MM.1S (cell line): ENCODE measurements around the gene NAALADL2.
A peak's percentile ranks its signal among the peaks of the same experiment; 100 is the strongest.

Experiments used
- DNase-seq: peaks from one replicate; pipeline ENCODE4 v3.0.0-alpha.2; 2015
- H2AFZ ChIP-seq: fragments of 300-600 bp; sonication (generic); 2 replicates; pipeline ENCODE4 v1.6.0; 2016; ENCODE audit warnings: antibody characterized with exemption, low read length
- H3F3A ChIP-seq: fragments of 300-600 bp; sonication (generic); 2 replicates; pipeline ENCODE4 v1.6.1; 2016; ENCODE audit warnings: mild to moderate bottlenecking, antibody characterized with exemption, low read length, moderate library complexity, mixed read lengths; ENCODE audit not compliant: insufficient read depth
- H3K27ac ChIP-seq: fragments of 300-600 bp; sonication (generic); 2 replicates; pipeline ENCODE4 v1.5.1; 2016; ENCODE audit warnings: mild to moderate bottlenecking, low read length
- H3K27me3 ChIP-seq: fragments of 300-600 bp; sonication (generic); replicated peaks from 2 replicates; pipeline ENCODE4 v1.6.0; 2016; ENCODE audit warnings: low read length; ENCODE audit not compliant: insufficient read depth
- H3K36me3 ChIP-seq: fragments of 300-600 bp; sonication (generic); replicated peaks from 2 replicates; pipeline ENCODE4 v1.6.1; 2016; ENCODE audit warnings: mild to moderate bottlenecking, low read length, mixed read lengths; ENCODE audit not compliant: insufficient read depth
- H3K4me1 ChIP-seq: fragments of 300-600 bp; sonication (generic); 2 replicates; pipeline ENCODE4 v1.6.1; 2016; ENCODE audit warnings: low read length, mixed read lengths
- H3K4me2 ChIP-seq: fragments of 300-600 bp; sonication (generic); 2 replicates; pipeline ENCODE4 v1.6.0; 2016; ENCODE audit warnings: low read depth, low read length
- H3K4me3 ChIP-seq: fragments of 300-600 bp; sonication (generic); 2 replicates; pipeline ENCODE4 v1.5.1; 2016; ENCODE audit warnings: low read length, mixed read lengths
- H3K79me2 ChIP-seq: fragments of 300-600 bp; sonication (generic); 2 replicates; pipeline ENCODE4 v1.6.1; 2016; ENCODE audit warnings: mixed run types, low read length, mixed read lengths
- H3K9ac ChIP-seq: fragments of 300-600 bp; sonication (generic); 2 replicates; pipeline ENCODE4 v1.6.1; 2016; ENCODE audit warnings: low read length, mixed read lengths
- H3K9me2 ChIP-seq: fragments of 300-600 bp; sonication (generic); replicated peaks from 2 replicates; pipeline ENCODE4 v1.6.1; 2016; ENCODE audit warnings: mild to moderate bottlenecking, low read length, mixed read lengths; ENCODE audit not compliant: insufficient read depth
- H3K9me3 ChIP-seq: fragments of 300-600 bp; sonication (generic); replicated peaks from 2 replicates; pipeline ENCODE4 v1.6.1; 2016; ENCODE audit warnings: mild to moderate bottlenecking, low read length, mixed read lengths; ENCODE audit not compliant: insufficient read depth
- H4K20me1 ChIP-seq: fragments of 300-600 bp; sonication (generic); 2 replicates; pipeline ENCODE4 v1.6.1; 2016; ENCODE audit warnings: mild to moderate bottlenecking, low read length, moderate library complexity, mixed read lengths; ENCODE audit not compliant: insufficient read depth
- EZH2 ChIP-seq: fragments of 300-600 bp; sonication (generic); optimal IDR thresholded peaks from 2 replicates; pipeline ENCODE3; 2017; ENCODE audit warnings: low read depth, mild to moderate bottlenecking, antibody characterized with exemption, low read length, mixed read lengths
- EZH2phosphoT487 ChIP-seq: fragments of 300-600 bp; sonication (generic); IDR thresholded peaks from 2 replicates; pipeline ENCODE4 v1.6.1; 2018; ENCODE audit warnings: antibody characterized with exemption, low read length
- TF ChIP-seq, protein P1 (sequence below): fragments of 300-600 bp; sonication (generic); IDR thresholded peaks from 2 replicates; pipeline ENCODE4 v1.5.1; 2016; ENCODE audit warnings: antibody characterized with exemption, low read length, mixed read lengths

The NAALADL2 gene

DNA sequence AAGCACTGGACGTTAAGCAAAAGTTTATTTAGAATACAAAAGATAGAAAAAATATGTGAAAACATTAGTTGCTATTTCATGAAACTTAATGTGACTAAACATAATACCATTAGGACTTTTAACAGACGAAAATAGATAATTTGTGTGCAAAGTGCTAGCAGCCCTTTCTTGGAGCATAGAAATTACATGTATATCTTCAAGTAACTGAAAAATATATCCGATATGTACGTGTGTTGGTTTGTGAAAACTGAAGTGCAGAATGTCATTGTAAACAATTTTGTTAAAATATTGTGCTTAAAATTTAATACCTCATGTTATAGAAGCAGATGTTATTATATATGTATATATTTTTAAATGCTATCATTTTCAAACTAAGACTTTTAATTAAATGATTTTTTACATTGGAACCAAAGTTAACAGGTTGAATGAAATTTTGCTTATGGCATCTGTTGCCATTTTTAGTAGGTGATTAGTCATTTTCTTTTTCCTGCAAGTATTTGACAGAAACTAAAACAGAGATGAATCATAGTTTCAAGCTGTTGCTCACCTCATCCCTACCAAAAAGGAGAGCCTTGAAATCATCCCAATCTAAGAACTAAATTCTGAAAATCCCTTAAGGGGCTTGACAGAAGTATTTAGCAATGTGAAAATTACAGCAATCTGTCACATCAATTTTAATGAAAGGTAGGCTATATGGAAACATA, 334.8 kb downstream of the NAALADL2 start:
- DNase-seq, result peak; percentile 79
- Histone ChIP-seq H3K4me3 (no peak overlapping the region), H2AFZ (peak overlapping the region; percentile 18)

DNA sequence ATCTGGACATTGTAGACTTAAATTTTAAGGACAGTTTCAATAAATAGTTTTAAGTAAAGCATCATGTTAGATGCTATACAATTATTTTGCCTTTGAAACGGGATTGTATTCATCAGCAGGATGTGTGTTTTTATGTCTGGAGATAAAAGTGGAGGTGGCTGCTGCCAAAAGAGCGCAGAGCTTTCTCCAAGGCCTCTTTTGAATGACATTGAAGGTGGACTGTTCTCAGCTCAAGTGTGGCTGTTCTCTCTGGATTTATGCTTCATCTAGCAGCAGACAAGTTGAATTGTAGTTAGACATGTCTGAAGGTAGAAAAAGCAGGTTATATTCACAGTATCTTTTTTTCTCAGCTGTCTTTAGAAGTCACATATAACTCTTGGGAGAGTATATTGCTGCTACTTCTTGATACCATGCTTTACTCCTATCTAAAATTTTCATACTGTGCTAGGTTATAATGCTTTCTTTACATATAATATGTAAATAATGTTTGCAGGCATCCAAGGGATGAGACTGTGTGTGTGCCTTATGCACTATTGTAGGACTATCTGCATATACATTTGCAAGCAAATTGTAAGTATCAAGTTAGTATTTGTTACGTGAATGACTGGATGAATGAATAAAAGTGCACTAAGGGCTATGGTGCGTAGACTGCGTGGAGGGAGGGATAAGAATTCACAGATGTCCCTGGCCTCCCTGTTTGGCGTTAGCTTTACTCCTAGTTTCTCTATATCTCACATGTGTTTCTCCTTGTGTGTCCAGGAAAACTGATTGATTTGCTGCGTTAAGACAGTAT, 340.1 kb downstream of the NAALADL2 start:
- no peak overlapping the region for H3K4me3 ChIP-seq
- DNase-seq, result no peak
- H4K20me1 ChIP-seq, result no peaks in the 10 kb centered on the region
- peaks cover 5% of the 10 kb centered on the region; the same call in 1 of the 2 replicates for H3F3A ChIP-seq
- TF ChIP-seq EZH2phosphoT487 (no peak), EZH2 (no peak)
- TF ChIP-seq, protein P1, sequence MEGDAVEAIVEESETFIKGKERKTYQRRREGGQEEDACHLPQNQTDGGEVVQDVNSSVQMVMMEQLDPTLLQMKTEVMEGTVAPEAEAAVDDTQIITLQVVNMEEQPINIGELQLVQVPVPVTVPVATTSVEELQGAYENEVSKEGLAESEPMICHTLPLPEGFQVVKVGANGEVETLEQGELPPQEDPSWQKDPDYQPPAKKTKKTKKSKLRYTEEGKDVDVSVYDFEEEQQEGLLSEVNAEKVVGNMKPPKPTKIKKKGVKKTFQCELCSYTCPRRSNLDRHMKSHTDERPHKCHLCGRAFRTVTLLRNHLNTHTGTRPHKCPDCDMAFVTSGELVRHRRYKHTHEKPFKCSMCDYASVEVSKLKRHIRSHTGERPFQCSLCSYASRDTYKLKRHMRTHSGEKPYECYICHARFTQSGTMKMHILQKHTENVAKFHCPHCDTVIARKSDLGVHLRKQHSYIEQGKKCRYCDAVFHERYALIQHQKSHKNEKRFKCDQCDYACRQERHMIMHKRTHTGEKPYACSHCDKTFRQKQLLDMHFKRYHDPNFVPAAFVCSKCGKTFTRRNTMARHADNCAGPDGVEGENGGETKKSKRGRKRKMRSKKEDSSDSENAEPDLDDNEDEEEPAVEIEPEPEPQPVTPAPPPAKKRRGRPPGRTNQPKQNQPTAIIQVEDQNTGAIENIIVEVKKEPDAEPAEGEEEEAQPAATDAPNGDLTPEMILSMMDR, result no peak
- no peak overlapping the region for H3K9ac ChIP-seq
- H3K27me3 ChIP-seq, result no peaks in the 10 kb centered on the region
- H2AFZ ChIP-seq, result no peak overlapping the region
- H3K4me2 ChIP-seq, result no peak overlapping the region
- no peaks in the 10 kb centered on the region for H3K9me3 ChIP-seq
- H3K4me1 ChIP-seq, result peaks cover 20% of the 10 kb centered on the region
- no peaks in the 10 kb centered on the region for H3K79me2 ChIP-seq
- no peaks in the 10 kb centered on the region for H3K36me3 ChIP-seq
- no peak overlapping the region for H3K27ac ChIP-seq
- H3K9me2 ChIP-seq, result no peaks in the 10 kb centered on the region

More for the DNA sequence above, 334.8 kb downstream of the NAALADL2 start:
- Histone ChIP-seq H3K9ac (peak overlapping the region; percentile 24; the same call in 1 of the 2 replicates), H3F3A (peaks cover 12% of the 10 kb centered on the region; the same call in 1 of the 2 replicates), H3K4me1 (peaks cover 30% of the 10 kb centered on the region), H3K36me3 (no peaks in the 10 kb centered on the region), H3K79me2 (no peaks in the 10 kb centered on the region), H3K27ac (peak overlapping the region; percentile 76), H4K20me1 (no peaks in the 10 kb centered on the region), H3K4me2 (peak overlapping the region; percentile 41), H3K27me3 (no peaks in the 10 kb centered on the region), H3K9me2 (no peaks in the 10 kb centered on the region), H3K9me3 (no peaks in the 10 kb centered on the region)
- TF ChIP-seq, protein P1, result no peak
- TF ChIP-seq EZH2 (no peak), EZH2phosphoT487 (no peak)

DNA sequence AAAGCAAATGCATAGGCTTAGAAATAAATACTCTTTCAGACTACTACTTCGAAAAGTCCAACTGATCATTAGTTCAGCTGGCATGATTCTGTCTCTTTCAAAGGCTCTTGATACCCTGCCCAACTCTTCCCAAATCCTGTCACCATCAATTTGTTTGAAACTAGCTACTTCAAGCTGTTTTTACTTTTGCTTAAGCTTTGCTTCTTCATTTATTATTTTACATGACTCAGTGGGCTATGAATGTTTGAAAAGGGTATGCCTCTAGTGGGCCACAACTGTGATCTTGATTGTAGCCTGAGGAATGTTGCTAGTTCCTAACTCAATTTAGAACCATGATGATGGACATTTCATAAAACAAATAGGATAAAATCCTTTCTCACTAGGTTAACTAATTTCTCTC, 340.8 kb downstream of the NAALADL2 start:
- H3K79me2 ChIP-seq, result no peaks in the 10 kb centered on the region
- no peak for DNase-seq
- TF ChIP-seq EZH2, result no peak
- no peak for TF ChIP-seq EZH2phosphoT487
- TF ChIP-seq, protein P1, result no peak
- H3K4me1 ChIP-seq, result peaks cover 13% of the 10 kb centered on the region
- H3F3A ChIP-seq, result no peaks in the 10 kb centered on the region
- no peak overlapping the region for H3K27ac ChIP-seq
- H2AFZ ChIP-seq, result no peak overlapping the region; the same call in 1 of the 2 replicates
- no peak overlapping the region for H3K9ac ChIP-seq
- H3K9me3 ChIP-seq, result no peaks in the 10 kb centered on the region
- H3K4me2 ChIP-seq, result no peak overlapping the region; the same call in 1 of the 2 replicates
- H3K27me3 ChIP-seq, result no peaks in the 10 kb centered on the region
- no peaks in the 10 kb centered on the region for H3K9me2 ChIP-seq
- no peaks in the 10 kb centered on the region for H3K36me3 ChIP-seq
- no peaks in the 10 kb centered on the region for H4K20me1 ChIP-seq
- H3K4me3 ChIP-seq, result no peak overlapping the region
